HEK293 (cell line): Measurements from ENCODE around the gene RPP30.

ENCODE experiments used
- CTCF ChIA-PET: fragments of 350-600 bp; formaldehyde crosslinking; extraction: SDS; loops from one replicate; lab custom pipeline; 2021; ENCODE audit warnings: antibody characterized with exemption; lab: Yijun Ruan, JAX
- POLR2A ChIA-PET: fragments of 300-600 bp; formaldehyde crosslinking; extraction: SDS; loops from one replicate; lab custom pipeline; 2020; ENCODE audit warnings: antibody characterized with exemption, inconsistent platforms; lab: Yijun Ruan, JAX
- H3K27ac ChIP-seq: fragments of 200-500 bp; sonication (Bioruptor generic); 2 replicates; pipeline ENCODE4 v1.5.1; 2014; ENCODE audit warnings: low read depth, low read length, control low read depth, inconsistent platforms; ENCODE audit errors: extremely low read depth
- H3K36me3 ChIP-seq, 2 experiments: fragments of 200-500 bp in 1 of 2; sonication (Bioruptor generic) in 1 of 2; 1 replicate in 1 of 2; 2 replicates in 1 of 2; pipeline ENCODE4 v1.5.1; 2014 to 2017; ENCODE audit warnings: inconsistent platforms in 2 of 2, low read length in 2 of 2; ENCODE audit not compliant: control insufficient read depth in 2 of 2, insufficient read depth in 1 of 2
- H3K4me1 ChIP-seq: fragments of 200-500 bp; sonication (Bioruptor generic); 2 replicates; pipeline ENCODE4 v1.5.1; 2014; ENCODE audit warnings: mild to moderate bottlenecking, low read length, inconsistent platforms; ENCODE audit not compliant: control insufficient read depth, insufficient read depth
- H3K4me3 ChIP-seq: 2 replicates; pipeline ENCODE4 v1.5.1; 2011; ENCODE audit warnings: low read depth, mild to moderate bottlenecking, control low read depth, low read length, moderate library complexity
- H3K9me3 ChIP-seq: fragments of 200-500 bp; sonication (Bioruptor generic); 2 replicates; pipeline ENCODE4 v1.5.1; 2014; ENCODE audit warnings: low read depth, low read length, inconsistent platforms; ENCODE audit not compliant: control insufficient read depth, insufficient read depth
- GFI1B ChIP-seq: fragments of 450-650 bp; formaldehyde crosslinking; IDR thresholded peaks from 2 replicates; pipeline ENCODE4 v1.5.1; 2016; ENCODE audit warnings: missing biosample characterization, missing genetic modification characterization
- GLI4 ChIP-seq: fragments of 450-650 bp; formaldehyde crosslinking; IDR thresholded peaks from 2 replicates; pipeline ENCODE4 v1.5.1; 2016; ENCODE audit warnings: missing biosample characterization, missing genetic modification characterization
- KLF7 ChIP-seq: fragments of 450-650 bp; formaldehyde crosslinking; IDR thresholded peaks from 2 replicates; pipeline ENCODE4 v1.5.1; 2016; ENCODE audit warnings: missing biosample characterization, missing genetic modification characterization, borderline replicate concordance
- SP2 ChIP-seq: fragments of 450-650 bp; formaldehyde crosslinking; IDR thresholded peaks from 2 replicates; pipeline ENCODE4 v1.5.1; 2016; ENCODE audit warnings: missing biosample characterization, missing genetic modification characterization
- TCF7L2 ChIP-seq: IDR thresholded peaks from 2 replicates; pipeline ENCODE4 v1.6.1; 2011; ENCODE audit warnings: low read depth, mild to moderate bottlenecking, inconsistent platforms, low read length, moderate library complexity, borderline replicate concordance
- ZBTB7A ChIP-seq: fragments of 450-650 bp; formaldehyde crosslinking; IDR thresholded peaks from 2 replicates; pipeline ENCODE4 v1.5.1; 2016; ENCODE audit warnings: low read depth, missing biosample characterization, missing genetic modification characterization
- ZFHX2 ChIP-seq: fragments of 450-650 bp; formaldehyde crosslinking; conservative IDR thresholded peaks from 2 replicates; pipeline ENCODE4 v1.5.1; 2016; ENCODE audit warnings: missing biosample characterization, missing genetic modification characterization
- ZFP37 ChIP-seq: fragments of 450-650 bp; formaldehyde crosslinking; IDR thresholded peaks from 2 replicates; pipeline ENCODE4 v1.5.1; 2016; ENCODE audit warnings: missing biosample characterization, missing genetic modification characterization
- ZFP41 ChIP-seq: fragments of 450-650 bp; formaldehyde crosslinking; IDR thresholded peaks from 2 replicates; pipeline ENCODE4 v1.5.1; 2016; ENCODE audit warnings: missing biosample characterization, missing genetic modification characterization, borderline replicate concordance
- ZNF10 ChIP-seq: fragments of 450-650 bp; formaldehyde crosslinking; IDR thresholded peaks from 2 replicates; pipeline ENCODE4 v1.5.1; 2017; ENCODE audit warnings: missing biosample characterization, missing genetic modification characterization
- ZNF133 ChIP-seq: fragments of 450-650 bp; formaldehyde crosslinking; IDR thresholded peaks from 2 replicates; pipeline ENCODE4 v1.5.1; 2016; ENCODE audit warnings: missing biosample characterization, missing genetic modification characterization
- ZNF221 ChIP-seq: fragments of 450-650 bp; formaldehyde crosslinking; IDR thresholded peaks from 2 replicates; pipeline ENCODE4 v1.5.1; 2017; ENCODE audit warnings: missing biosample characterization, missing genetic modification characterization, borderline replicate concordance
- ZNF37A ChIP-seq: fragments of 450-650 bp; IDR thresholded peaks from 2 replicates; pipeline ENCODE4 v1.5.1; 2018; ENCODE audit warnings: missing biosample characterization, missing genetic modification characterization
- ZNF394 ChIP-seq: fragments of 450-650 bp; formaldehyde crosslinking; IDR thresholded peaks from 2 replicates; pipeline ENCODE4 v1.5.1; 2016; ENCODE audit warnings: missing biosample characterization, missing genetic modification characterization, mild to moderate bottlenecking, moderate library complexity, borderline replicate concordance
- ZNF416 ChIP-seq: fragments of 450-650 bp; formaldehyde crosslinking; IDR thresholded peaks from 2 replicates; pipeline ENCODE4 v1.5.1; 2016; ENCODE audit warnings: missing biosample characterization, missing genetic modification characterization
- ZNF521 ChIP-seq: fragments of 450-650 bp; formaldehyde crosslinking; IDR thresholded peaks from 2 replicates; pipeline ENCODE4 v1.5.1; 2017; ENCODE audit warnings: missing biosample characterization, mild to moderate bottlenecking, missing genetic modification characterization
- ZNF626 ChIP-seq: fragments of 450-650 bp; sonication (Bioruptor Pico); formaldehyde crosslinking; IDR thresholded peaks from 2 replicates; pipeline ENCODE4 v1.5.1; 2018; ENCODE audit warnings: missing biosample characterization, missing genetic modification characterization, inconsistent platforms
- ZNF660 ChIP-seq: fragments of 450-650 bp; IDR thresholded peaks from 2 replicates; pipeline ENCODE4 v1.5.1; 2018; ENCODE audit warnings: missing biosample characterization, mild to moderate bottlenecking, missing genetic modification characterization
- ZNF664 ChIP-seq: fragments of 450-650 bp; formaldehyde crosslinking; IDR thresholded peaks from 2 replicates; pipeline ENCODE4 v1.5.1; 2016; ENCODE audit warnings: missing biosample characterization, missing genetic modification characterization
- ZNF768 ChIP-seq: fragments of 450-650 bp; formaldehyde crosslinking; IDR thresholded peaks from 2 replicates; pipeline ENCODE4 v1.5.1; 2018; ENCODE audit warnings: missing biosample characterization, mild to moderate bottlenecking, missing genetic modification characterization
- ZNF843 ChIP-seq: fragments of 450-650 bp; formaldehyde crosslinking; IDR thresholded peaks from 2 replicates; pipeline ENCODE4 v1.5.1; 2016; ENCODE audit warnings: missing biosample characterization, missing genetic modification characterization
- TF ChIP-seq, protein P1 (sequence below): fragments of 450-650 bp; formaldehyde crosslinking; IDR thresholded peaks from 2 replicates; pipeline ENCODE4 v1.5.1; 2016; ENCODE audit warnings: missing biosample characterization, missing genetic modification characterization
- TF ChIP-seq, protein P2 (sequence below): fragments of 450-650 bp; formaldehyde crosslinking; IDR thresholded peaks from 2 replicates; pipeline ENCODE4 v1.5.1; 2016; ENCODE audit warnings: missing biosample characterization, missing genetic modification characterization
- TF ChIP-seq, protein P3 (sequence below): sonication (generic); formaldehyde crosslinking; IDR thresholded peaks from 2 replicates; pipeline ENCODE4 v1.8.1; 2022; ENCODE audit warnings: mild to moderate bottlenecking, moderate library complexity, missing genetic modification reagents
- TF ChIP-seq, protein P4 (sequence below): fragments of 450-650 bp; formaldehyde crosslinking; conservative IDR thresholded peaks from 2 replicates; pipeline ENCODE4 v1.5.1; 2016; ENCODE audit warnings: low read depth, missing biosample characterization, missing genetic modification characterization
- TF ChIP-seq, protein P5 (sequence below): fragments of 450-650 bp; formaldehyde crosslinking; IDR thresholded peaks from 2 replicates; pipeline ENCODE4 v1.5.0; 2017; ENCODE audit warnings: missing biosample characterization, missing genetic modification characterization, borderline replicate concordance

The RPP30 gene

DNA sequence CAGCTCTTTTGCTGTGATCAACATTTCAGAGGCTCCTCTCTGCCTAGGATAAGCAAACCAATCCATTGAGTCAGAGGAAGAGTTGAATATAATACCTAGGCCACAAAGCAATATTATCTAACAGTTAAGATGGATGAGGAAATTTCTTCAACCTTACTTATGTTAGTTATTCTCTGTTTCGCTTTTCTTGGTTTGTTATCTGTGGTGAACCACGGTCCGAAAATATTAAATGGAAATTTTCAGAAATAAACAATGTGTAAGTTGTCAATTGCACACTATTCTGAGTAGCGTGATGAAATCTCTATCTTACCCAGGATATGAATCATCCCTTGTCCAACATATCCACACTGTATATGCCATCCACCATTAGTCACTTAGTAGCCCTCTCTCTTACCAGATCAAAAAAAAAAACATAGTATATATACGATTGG is 12.4 kb upstream of the RPP30 start:
- Histone ChIP-seq H3K36me3 (no peaks in the 10 kb centered on the region), H3K27ac (no peak overlapping the region), H3K9me3 (no peaks in the 10 kb centered on the region), H3K4me1 (no peaks in the 10 kb centered on the region), H3K4me3 (no peak overlapping the region)
- ChIA-PET CTCF (interaction anchor here (1.4 to 11.5 kb wide), 2 partner anchors 71 to 109 kb away, joined by 4 to 199 read pairs; no protein-coding TSS in a partner anchor), POLR2A (no interaction called here)
- TF ChIP-seq ZFHX2 (tag by site-specific recombination) = no peak
- TF ChIP-seq, protein P1, sequence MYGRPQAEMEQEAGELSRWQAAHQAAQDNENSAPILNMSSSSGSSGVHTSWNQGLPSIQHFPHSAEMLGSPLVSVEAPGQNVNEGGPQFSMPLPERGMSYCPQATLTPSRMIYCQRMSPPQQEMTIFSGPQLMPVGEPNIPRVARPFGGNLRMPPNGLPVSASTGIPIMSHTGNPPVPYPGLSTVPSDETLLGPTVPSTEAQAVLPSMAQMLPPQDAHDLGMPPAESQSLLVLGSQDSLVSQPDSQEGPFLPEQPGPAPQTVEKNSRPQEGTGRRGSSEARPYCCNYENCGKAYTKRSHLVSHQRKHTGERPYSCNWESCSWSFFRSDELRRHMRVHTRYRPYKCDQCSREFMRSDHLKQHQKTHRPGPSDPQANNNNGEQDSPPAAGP (tag by site-specific recombination) = no peak
- TF ChIP-seq ZNF521 (tag by site-specific recombination) = no peak
- TF ChIP-seq ZNF416 (tag by site-specific recombination) = no peak
- no peak for TF ChIP-seq KLF7 (tag by site-specific recombination)
- no peak for TF ChIP-seq GFI1B
- TF ChIP-seq, protein P2, sequence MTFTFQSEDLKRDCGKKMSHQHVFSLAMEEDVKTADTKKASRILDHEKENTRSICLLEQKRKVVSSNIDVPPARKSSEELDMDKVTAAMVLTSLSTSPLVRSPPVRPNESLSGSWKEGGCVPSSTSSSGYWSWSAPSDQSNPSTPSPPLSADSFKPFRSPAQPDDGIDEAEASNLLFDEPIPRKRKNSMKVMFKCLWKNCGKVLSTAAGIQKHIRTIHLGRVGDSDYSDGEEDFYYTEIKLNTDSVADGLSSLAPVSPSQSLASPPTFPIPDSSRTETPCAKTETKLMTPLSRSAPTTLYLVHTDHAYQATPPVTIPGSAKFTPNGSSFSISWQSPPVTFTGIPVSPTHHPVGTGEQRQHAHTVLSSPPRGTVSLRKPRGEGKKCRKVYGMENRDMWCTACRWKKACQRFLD = no peak
- TF ChIP-seq ZNF133 (tag by site-specific recombination) = no peak
- TF ChIP-seq ZNF843 (tag by site-specific recombination) = no peak
- no peak for TF ChIP-seq ZNF10 (tag by site-specific recombination)
- no peak for TF ChIP-seq ZNF664 (tag by site-specific recombination)
- no peak for TF ChIP-seq TCF7L2
- TF ChIP-seq, protein P3, sequence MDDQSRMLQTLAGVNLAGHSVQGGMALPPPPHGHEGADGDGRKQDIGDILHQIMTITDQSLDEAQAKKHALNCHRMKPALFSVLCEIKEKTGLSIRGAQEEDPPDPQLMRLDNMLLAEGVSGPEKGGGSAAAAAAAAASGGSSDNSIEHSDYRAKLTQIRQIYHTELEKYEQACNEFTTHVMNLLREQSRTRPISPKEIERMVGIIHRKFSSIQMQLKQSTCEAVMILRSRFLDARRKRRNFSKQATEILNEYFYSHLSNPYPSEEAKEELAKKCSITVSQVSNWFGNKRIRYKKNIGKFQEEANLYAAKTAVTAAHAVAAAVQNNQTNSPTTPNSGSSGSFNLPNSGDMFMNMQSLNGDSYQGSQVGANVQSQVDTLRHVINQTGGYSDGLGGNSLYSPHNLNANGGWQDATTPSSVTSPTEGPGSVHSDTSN (CRISPR knock-in tag) = no peak
- no peak for TF ChIP-seq ZNF37A (tag by site-specific recombination)
- no peak for TF ChIP-seq ZBTB7A (tag by site-specific recombination)
- TF ChIP-seq GLI4 = no peak
- no peak for TF ChIP-seq ZNF768 (tag by site-specific recombination)

DNA sequence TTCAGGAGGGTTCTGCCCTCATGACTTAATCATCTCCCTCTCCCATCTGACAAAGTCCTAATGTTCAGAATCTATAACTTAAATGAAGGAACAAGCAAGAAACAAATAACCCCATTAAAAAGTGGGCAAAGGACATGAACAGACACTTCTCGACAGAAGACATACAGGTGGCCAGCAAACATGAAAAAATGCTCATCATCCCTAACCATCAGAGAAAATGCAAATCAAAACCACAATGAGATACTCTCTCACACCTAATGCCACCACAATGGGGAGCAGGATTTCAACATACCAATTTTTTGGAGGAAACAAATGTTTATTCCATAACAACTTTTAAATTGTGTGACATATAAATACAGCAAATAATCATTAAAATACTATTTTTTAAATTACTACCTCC is 11.0 kb upstream of the RPP30 start:
- H3K27ac ChIP-seq = no peak overlapping the region
- CTCF ChIA-PET = interaction anchor here (0.6 to 11.5 kb wide), 7 partner anchors 9 to 1651 kb away, joined by 3 to 199 read pairs (median 4); no protein-coding TSS in a partner anchor
- no peaks in the 10 kb centered on the region for H3K36me3 ChIP-seq
- no peak overlapping the region for H3K4me3 ChIP-seq
- H3K9me3 ChIP-seq = no peaks in the 10 kb centered on the region
- POLR2A ChIA-PET = no interaction called here
- no peaks in the 10 kb centered on the region for H3K4me1 ChIP-seq
- TF ChIP-seq ZNF394 (no peak), GLI4 (no peak), ZNF221 (no peak), ZNF626 (no peak), ZNF768 (tag by site-specific recombination) (no peak), ZFP41 (no peak), SP2 (tag by site-specific recombination) (no peak), ZFP37 (tag by site-specific recombination) (no peak), ZNF660 (tag by site-specific recombination) (no peak)
- TF ChIP-seq, protein P4, sequence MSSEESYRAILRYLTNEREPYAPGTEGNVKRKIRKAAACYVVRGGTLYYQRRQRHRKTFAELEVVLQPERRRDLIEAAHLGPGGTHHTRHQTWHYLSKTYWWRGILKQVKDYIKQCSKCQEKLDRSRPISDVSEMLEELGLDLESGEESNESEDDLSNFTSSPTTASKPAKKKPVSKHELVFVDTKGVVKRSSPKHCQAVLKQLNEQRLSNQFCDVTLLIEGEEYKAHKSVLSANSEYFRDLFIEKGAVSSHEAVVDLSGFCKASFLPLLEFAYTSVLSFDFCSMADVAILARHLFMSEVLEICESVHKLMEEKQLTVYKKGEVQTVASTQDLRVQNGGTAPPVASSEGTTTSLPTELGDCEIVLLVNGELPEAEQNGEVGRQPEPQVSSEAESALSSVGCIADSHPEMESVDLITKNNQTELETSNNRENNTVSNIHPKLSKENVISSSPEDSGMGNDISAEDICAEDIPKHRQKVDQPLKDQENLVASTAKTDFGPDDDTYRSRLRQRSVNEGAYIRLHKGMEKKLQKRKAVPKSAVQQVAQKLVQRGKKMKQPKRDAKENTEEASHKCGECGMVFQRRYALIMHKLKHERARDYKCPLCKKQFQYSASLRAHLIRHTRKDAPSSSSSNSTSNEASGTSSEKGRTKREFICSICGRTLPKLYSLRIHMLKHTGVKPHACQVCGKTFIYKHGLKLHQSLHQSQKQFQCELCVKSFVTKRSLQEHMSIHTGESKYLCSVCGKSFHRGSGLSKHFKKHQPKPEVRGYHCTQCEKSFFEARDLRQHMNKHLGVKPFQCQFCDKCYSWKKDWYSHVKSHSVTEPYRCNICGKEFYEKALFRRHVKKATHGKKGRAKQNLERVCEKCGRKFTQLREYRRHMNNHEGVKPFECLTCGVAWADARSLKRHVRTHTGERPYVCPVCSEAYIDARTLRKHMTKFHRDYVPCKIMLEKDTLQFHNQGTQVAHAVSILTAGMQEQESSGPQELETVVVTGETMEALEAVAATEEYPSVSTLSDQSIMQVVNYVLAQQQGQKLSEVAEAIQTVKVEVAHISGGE (tag by site-specific recombination) = no peak
- TF ChIP-seq, protein P5, sequence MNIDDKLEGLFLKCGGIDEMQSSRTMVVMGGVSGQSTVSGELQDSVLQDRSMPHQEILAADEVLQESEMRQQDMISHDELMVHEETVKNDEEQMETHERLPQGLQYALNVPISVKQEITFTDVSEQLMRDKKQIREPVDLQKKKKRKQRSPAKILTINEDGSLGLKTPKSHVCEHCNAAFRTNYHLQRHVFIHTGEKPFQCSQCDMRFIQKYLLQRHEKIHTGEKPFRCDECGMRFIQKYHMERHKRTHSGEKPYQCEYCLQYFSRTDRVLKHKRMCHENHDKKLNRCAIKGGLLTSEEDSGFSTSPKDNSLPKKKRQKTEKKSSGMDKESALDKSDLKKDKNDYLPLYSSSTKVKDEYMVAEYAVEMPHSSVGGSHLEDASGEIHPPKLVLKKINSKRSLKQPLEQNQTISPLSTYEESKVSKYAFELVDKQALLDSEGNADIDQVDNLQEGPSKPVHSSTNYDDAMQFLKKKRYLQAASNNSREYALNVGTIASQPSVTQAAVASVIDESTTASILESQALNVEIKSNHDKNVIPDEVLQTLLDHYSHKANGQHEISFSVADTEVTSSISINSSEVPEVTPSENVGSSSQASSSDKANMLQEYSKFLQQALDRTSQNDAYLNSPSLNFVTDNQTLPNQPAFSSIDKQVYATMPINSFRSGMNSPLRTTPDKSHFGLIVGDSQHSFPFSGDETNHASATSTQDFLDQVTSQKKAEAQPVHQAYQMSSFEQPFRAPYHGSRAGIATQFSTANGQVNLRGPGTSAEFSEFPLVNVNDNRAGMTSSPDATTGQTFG (tag by site-specific recombination) = no peak
